Measurements from ENCODE around the gene ZIM2. TPM values are rescaled to one million over a fixed set of nuclear protein-coding genes. Genes with fewer than 3 reads are reported as not detected.

ZIM2 gene
- total and polyA plus RNA-seq, 2 experiments from 2014 or later: not detected

DNA sequence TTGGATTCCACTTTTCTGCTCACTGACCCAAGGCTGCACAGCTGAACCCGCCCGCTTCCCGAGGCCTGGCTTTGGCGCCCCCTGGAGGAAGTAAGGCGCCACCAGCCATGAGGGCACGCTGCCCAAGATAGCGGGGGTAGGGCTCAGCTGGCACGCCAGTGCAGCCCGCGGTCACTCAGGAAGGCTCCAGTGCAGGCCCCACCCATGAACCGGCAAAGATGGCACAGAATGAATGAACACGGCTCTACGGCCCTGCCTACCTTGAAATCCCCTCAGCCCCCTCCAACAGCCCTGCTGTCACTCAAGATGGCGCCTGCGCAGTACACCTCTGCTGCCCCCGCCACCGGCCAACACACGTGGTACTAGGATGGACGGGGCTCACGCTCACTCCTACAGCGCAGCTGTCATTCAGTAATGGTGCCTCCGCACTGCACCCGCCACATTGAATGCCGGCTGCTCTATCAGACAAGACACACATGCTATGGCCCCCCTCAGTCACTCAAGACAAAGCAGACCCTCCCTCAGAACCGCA is 3.0 kb downstream of the ZIM2 start:
- Histone ChIP-seq H3K27ac (peak overlapping the region; percentile 53), H3F3A (ENCODE audit: insufficient read depth) (no peaks in the 10 kb centered on the region), H3K79me2 (ENCODE audit: insufficient read depth) (no peaks in the 10 kb centered on the region), H3K4me2 (ENCODE audit: unreplicated experiment) (no peak overlapping the region), H3K27me3 (replicated peaks; ENCODE audit: insufficient read depth) (no peaks in the 10 kb centered on the region), H3K4me1 (ENCODE audit: insufficient read depth) (no peaks in the 10 kb centered on the region), H3K36me3 (ENCODE audit: low read depth) (no peaks in the 10 kb centered on the region), H3K9ac (no peak overlapping the region), H3K4me3 (peak overlapping the region; percentile 63), H3K9me2 (ENCODE audit: insufficient read depth) (no peaks in the 10 kb centered on the region), H3K9me3 (ENCODE audit: low read depth) (no peaks in the 10 kb centered on the region), H4K20me1 (ENCODE audit: insufficient read depth) (no peaks in the 10 kb centered on the region), H2AFZ (peak overlapping the region; percentile 68)
- no peak for TF ChIP-seq EZH2phosphoT487 (IDR thresholded peaks at IDR 0.05; ENCODE audit: insufficient read depth, low read depth)
- TF ChIP-seq EZH2 (IDR thresholded peaks at IDR 0.05; ENCODE audit: insufficient read depth, poor library complexity, severe bottlenecking): no peak
- in situ Hi-C loops (cut with MboI): no loop called here
- peak; percentile 61 for DNase-seq
- 45 to 52% methylated on average over 24 to 25 of the region's 25 CpGs for WGBS, 2 experiments (ENCODE audit: low coverage in 1 of 2, low lambda C conversion rate in 2 of 2, missing lambda C conversion rate in 2 of 2)

DNA sequence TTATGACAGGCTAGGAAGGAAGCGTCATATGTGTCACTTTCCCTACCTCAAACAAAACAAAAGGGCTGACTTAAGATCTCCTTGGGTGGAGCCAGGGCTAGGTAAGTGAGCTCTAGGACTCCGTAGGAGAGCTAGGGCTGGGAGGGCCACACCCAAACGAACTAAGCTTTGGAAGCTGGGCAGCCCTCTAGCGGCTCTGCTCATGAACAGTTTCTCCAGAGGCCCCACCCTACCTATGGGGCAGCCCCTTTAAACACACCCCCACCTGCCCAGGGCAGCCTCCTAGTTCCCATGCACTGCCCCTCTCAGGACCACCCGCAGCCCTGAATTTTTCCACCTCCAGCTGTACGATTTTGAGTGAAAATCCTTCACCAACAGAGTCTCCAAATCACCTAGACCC is 3.5 kb downstream of the ZIM2 start:
- no peaks in the 10 kb centered on the region for H3K27me3 ChIP-seq (replicated peaks; ENCODE audit: insufficient read depth)
- WGBS, 2 experiments (ENCODE audit: low coverage in 1 of 2, low lambda C conversion rate in 2 of 2, missing lambda C conversion rate in 2 of 2): 32 to 37% methylated on average over 6 of the region's 6 CpGs
- DNase-seq: peak; percentile 18
- in situ Hi-C loops (cut with MboI): no loop called here
- no peak overlapping the region for H3K9ac ChIP-seq
- no peaks in the 10 kb centered on the region for H3K9me2 ChIP-seq (ENCODE audit: insufficient read depth)
- H4K20me1 ChIP-seq (ENCODE audit: insufficient read depth): no peaks in the 10 kb centered on the region
- no peaks in the 10 kb centered on the region for H3K36me3 ChIP-seq (ENCODE audit: low read depth)
- no peaks in the 10 kb centered on the region for H3K9me3 ChIP-seq (ENCODE audit: low read depth)
- peak overlapping the region; percentile 42; the same call in 1 of the 2 replicates for H2AFZ ChIP-seq
- no peaks in the 10 kb centered on the region for H3K79me2 ChIP-seq (ENCODE audit: insufficient read depth)
- no peak overlapping the region for H3K27ac ChIP-seq
- no peak overlapping the region for H3K4me2 ChIP-seq (ENCODE audit: unreplicated experiment)
- TF ChIP-seq EZH2phosphoT487 (IDR thresholded peaks at IDR 0.05; ENCODE audit: insufficient read depth, low read depth) (no peak), EZH2 (IDR thresholded peaks at IDR 0.05; ENCODE audit: insufficient read depth, poor library complexity, severe bottlenecking) (no peak)
- H3F3A ChIP-seq (ENCODE audit: insufficient read depth): no peaks in the 10 kb centered on the region
- H3K4me3 ChIP-seq: no peak overlapping the region
- H3K4me1 ChIP-seq (ENCODE audit: insufficient read depth): no peaks in the 10 kb centered on the region

DNA sequence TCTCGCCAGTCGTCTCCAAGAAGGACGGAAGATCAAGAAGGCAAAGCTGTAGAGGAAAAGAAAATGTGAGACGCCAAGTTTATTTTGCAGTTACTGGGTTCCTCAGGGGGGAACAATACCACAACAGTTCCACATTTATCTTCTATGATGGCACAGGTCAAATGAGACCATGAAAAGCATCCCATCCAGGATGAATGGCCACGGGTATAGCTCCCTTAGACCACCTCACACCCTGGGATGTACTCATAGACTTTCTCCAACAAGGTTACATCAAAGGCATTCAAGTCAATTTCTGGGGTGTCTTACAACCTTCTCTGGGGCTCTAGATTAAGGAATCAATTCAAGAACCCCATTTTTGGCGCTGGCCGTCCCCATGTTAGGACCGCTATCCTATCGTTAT is 4.5 kb downstream of the ZIM2 start:
- Histone ChIP-seq H3K4me3 (no peak overlapping the region), H3K79me2 (ENCODE audit: insufficient read depth) (no peaks in the 10 kb centered on the region), H3K27ac (no peak overlapping the region), H4K20me1 (ENCODE audit: insufficient read depth) (no peaks in the 10 kb centered on the region), H3K4me1 (ENCODE audit: insufficient read depth) (no peaks in the 10 kb centered on the region), H3K9me2 (ENCODE audit: insufficient read depth) (no peaks in the 10 kb centered on the region), H3K27me3 (replicated peaks; ENCODE audit: insufficient read depth) (no peaks in the 10 kb centered on the region), H3F3A (ENCODE audit: insufficient read depth) (no peaks in the 10 kb centered on the region), H3K9ac (no peak overlapping the region), H3K36me3 (ENCODE audit: low read depth) (no peaks in the 10 kb centered on the region), H3K9me3 (ENCODE audit: low read depth) (no peaks in the 10 kb centered on the region), H2AFZ (no peak overlapping the region), H3K4me2 (ENCODE audit: unreplicated experiment) (no peak overlapping the region)
- TF ChIP-seq EZH2 (IDR thresholded peaks at IDR 0.05; ENCODE audit: insufficient read depth, poor library complexity, severe bottlenecking) (no peak), EZH2phosphoT487 (IDR thresholded peaks at IDR 0.05; ENCODE audit: insufficient read depth, low read depth) (no peak)
- 61 to 67% methylated on average over 9 of the region's 9 CpGs for WGBS, 2 experiments (ENCODE audit: low coverage in 1 of 2, low lambda C conversion rate in 2 of 2, missing lambda C conversion rate in 2 of 2)
- DNase-seq: no peak
- in situ Hi-C loops (cut with MboI): no loop called here

DNA sequence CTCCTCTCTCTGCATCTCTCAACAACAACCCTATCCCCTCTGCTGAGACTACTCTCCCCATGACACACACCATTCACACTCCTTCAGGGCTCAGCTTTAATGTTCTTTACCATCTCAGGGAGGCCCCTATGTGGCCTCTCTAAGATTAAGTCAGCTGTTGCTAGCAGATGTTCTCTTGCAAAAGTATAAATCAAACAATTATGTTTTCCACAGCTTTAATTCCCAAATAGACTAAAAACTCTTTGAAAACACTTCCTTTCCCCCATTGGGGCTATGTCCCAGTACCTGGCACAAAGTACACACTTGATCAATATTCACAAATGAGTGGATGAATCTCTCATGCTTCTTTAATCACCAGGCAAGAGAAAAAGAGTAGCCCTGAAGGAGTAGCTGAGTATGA is 5.1 kb downstream of the ZIM2 start:
- H3K9me3 ChIP-seq (ENCODE audit: low read depth): no peaks in the 10 kb centered on the region
- H3F3A ChIP-seq (ENCODE audit: insufficient read depth): no peaks in the 10 kb centered on the region
- no peak overlapping the region for H3K27ac ChIP-seq
- no peak overlapping the region for H3K4me2 ChIP-seq (ENCODE audit: unreplicated experiment)
- in situ Hi-C loops (cut with MboI): no loop called here
- no peak overlapping the region for H3K4me3 ChIP-seq
- no peaks in the 10 kb centered on the region for H3K9me2 ChIP-seq (ENCODE audit: insufficient read depth)
- H3K36me3 ChIP-seq (ENCODE audit: low read depth): no peaks in the 10 kb centered on the region
- no peak for DNase-seq
- no peaks in the 10 kb centered on the region for H3K79me2 ChIP-seq (ENCODE audit: insufficient read depth)
- no peaks in the 10 kb centered on the region for H4K20me1 ChIP-seq (ENCODE audit: insufficient read depth)
- H3K9ac ChIP-seq: no peak overlapping the region
- H2AFZ ChIP-seq: no peak overlapping the region
- no peak for TF ChIP-seq EZH2 (IDR thresholded peaks at IDR 0.05; ENCODE audit: insufficient read depth, poor library complexity, severe bottlenecking)
- no peak for TF ChIP-seq EZH2phosphoT487 (IDR thresholded peaks at IDR 0.05; ENCODE audit: insufficient read depth, low read depth)
- H3K4me1 ChIP-seq (ENCODE audit: insufficient read depth): no peaks in the 10 kb centered on the region
- no peaks in the 10 kb centered on the region for H3K27me3 ChIP-seq (replicated peaks; ENCODE audit: insufficient read depth)

Data from GM23248 (cell line).